GM18873 (cell line): ENCODE data around the gene IGF1R.

Source experiments
- ATAC-seq: cut with Tn5 transposase; IDR thresholded peaks from one replicate; pipeline ENCODE4 v1.9.1; 2021; ENCODE audit warnings: mild to moderate bottlenecking, moderate library complexity, moderate number of reproducible peaks; ENCODE audit not compliant: unreplicated experiment, low FRiP score

IGF1R gene

DNA sequence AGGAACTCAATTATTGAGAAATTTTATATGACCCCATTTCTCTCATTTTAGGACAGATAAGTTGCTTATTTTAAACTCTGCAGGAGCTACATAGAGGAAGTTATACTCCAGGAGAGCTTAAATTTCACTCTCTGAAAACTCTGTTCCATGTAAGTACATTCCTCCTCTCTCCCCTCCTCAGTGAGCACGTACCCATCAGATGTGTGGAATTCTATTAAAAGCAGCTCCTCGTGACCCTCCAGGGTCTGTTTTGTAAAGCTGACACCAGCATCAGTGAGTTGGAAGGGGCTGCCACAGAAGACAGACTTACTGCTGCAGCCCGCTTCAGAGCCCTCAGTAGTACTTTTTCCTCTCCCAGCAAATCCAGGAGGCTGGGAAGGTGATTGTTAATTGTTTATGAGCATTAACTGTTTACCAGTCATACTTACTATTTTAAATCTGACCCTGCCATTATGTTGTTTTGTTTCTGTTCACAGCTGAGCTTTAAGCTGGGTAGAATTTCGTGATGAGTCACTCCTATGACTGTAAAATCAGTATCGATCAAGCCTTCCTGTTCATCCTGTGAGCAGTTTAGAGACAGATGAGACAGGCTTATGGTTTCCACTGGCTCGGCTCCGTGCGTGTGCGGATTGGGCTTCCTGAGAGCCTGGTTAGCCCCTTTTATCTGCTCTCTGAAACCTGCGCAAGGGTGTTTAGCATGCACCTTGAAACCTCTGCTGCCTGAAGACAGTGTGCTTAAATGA, 20.4 kb downstream of the IGF1R start:
- ATAC-seq: no peak

DNA sequence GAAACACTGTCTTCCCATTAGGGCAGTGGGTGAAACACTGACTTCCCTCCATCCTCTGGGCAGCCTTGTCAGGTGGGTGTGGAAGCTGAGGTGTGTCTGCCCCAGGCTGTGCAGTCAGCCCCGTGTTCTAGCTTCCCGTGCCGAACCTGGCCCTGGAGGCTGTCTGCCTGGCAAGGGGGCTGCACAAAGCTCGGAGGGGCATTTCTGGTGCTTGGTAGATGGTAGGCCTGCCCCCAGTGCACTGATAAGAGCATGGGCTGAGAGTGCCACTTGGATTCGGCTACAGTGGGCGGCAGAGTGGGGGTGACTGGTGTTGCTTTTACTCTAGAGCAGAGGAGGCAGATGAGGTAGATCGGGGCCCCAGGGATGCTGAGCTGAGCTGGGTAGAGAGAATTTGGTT, 21.3 kb downstream of the IGF1R start:
- ATAC-seq: no peak

DNA sequence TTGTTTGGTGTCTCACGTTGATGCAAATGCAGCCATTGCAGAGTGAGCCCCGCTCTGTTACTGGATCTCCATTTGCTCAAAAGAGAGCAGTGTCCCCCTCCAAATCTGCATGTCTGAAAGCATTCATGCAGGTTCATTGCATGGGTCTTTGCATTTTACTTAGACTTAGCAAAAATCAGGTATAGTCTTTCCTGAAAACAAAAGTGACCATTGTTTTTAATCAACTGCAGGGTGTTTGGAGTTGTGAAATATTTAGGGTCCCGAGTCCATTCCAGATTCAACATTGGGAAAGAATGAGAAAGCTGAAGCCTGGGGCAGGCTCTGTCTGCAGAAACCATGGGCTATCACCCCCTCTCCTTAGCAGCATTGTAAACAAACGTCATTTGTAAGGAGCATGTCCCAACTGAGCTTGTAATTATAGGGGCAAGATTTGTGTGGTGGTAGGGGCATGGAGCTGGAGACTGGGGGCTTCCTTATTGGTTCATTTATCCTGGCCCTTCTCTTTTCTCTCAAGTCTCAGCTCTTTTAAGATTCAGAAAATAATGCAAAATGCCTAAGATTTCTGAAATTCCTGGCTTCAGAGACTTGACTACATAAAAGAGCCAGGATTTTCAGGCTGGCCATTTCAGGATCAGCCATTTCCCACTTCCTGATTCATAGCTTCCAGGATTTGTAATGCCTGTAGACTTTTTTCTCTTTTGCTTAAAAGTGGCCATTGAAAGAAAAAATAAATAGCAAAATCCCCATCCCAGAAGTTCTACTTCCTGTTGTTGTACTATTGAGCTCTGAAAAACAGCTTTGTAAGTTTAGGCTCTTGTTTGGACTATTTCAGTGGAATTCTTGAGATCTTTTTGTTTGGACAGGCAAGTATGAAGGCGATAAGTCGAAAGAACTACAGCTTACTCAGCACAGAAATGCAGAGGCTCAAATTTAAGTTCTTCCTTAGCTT, 23.0 kb downstream of the IGF1R start:
- no peak for ATAC-seq

DNA sequence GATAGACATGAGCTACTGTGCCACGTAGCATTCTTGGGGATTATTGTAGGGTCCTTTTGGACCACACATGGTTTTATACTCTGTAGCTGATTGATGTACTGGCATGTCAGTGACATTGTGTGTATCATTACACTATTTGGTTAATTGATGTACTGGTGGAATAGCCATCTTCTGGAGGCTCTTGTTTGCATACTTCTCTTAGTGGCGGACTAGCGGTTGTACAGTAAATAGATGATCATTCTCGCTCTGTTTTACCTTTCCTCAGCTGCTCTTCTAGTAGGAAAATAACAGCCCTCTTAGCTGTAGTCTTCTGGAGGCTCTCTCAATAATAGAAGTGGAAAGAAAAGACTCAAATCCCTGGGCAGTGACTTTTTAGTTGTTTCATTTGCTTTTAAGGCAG, 24.8 kb downstream of the IGF1R start:
- no peak for ATAC-seq

DNA sequence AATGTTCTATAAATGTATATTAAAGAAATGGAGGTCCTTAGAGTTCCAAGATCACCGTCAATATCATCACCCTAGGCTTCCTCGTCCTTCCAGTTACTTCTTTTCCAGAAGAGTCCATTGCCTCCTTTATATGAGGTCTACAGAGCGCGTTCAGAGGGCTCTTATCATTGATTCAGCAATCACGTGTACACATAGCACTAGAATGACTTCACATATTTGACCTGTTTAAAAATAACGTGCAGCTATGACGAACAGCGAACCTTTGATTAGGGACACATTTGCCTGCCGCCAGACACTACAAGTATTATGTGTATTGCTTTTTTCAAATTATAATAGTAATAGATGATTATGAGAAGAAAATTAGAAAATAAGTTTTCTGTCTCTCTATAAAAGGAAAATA, 26.0 kb downstream of the IGF1R start:
- no peak for ATAC-seq

- ATAC-seq: no peak
Observed at GRCh38 chr15:98676586-98677270, 28.4 kb downstream of the IGF1R start.

GRCh38 chr15:98677345-98678059, 29.2 kb downstream of the IGF1R start:
- ATAC-seq: no peak

DNA sequence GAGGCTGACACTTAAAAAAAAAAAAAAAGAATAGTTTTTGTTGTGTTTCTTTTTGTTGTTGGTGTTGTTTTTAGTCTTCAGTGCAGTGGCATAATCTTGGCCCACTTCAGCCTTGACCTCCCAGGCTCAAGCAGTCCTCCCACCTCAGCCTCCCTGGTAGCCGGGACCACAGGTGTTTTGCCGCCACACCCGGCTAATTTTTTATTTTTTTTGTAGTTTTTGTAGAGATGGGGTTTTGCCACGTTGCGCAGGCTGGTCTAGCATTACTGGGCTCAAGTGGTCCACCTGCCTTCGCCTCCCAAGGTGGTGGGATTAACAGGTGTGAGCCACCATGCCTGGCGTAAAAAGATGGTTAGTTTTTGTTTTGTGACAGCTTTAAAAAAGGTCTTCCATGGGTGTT, 30.1 kb downstream of the IGF1R start:
- ATAC-seq: no peak

DNA sequence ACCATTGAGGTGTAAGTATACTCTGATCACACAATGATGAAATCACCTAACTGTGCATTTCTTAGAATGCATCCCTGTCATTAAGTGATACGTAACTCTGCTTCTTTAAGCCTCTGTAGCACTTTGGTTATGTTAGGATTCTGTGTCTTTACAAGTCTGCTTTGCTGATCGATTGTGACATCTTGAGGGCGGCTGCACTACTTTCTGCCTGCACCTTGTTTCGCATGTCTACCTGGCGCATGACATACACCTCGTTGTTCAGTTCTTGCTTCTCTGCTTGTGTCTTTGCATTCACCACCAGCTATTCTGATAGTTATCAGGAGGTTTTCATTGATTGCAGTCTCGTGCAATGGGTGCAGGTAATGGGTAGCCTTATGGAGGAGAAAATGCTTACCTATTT, 32.7 kb downstream of the IGF1R start:
- no peak for ATAC-seq

DNA sequence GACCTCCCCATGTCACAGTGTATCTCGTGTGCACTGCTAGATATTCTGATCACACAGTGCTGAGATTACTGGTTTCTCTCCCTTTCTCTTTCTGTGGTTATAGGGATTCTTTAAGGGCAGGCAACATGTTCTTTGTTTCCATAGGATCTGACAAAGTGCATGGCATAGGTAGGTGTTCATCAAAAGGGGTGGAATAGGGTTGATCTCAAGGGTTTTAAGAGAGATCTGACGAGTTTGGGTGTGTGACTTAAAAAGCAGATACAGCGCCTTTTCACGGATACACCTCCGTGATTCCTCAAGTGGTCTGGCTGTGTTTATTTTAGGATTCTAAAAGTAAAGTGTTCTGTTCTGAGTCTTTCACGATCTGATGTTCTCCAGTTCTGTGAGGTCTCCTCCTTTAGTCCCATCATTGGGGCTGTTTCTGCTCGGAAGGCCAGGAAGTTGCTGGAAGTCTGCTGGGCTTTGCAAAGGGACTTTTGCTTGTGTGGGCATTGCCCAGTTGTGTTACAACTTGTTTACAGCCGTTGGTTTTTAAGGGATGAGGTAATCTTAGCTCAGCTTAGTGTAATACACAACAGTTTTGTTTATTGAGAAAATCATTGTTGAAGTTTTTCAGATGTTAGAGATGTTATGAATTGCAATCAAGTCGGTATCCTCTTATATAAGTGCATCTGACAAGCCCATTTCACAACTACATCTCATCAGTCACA, 34.8 kb downstream of the IGF1R start:
- no peak for ATAC-seq

DNA sequence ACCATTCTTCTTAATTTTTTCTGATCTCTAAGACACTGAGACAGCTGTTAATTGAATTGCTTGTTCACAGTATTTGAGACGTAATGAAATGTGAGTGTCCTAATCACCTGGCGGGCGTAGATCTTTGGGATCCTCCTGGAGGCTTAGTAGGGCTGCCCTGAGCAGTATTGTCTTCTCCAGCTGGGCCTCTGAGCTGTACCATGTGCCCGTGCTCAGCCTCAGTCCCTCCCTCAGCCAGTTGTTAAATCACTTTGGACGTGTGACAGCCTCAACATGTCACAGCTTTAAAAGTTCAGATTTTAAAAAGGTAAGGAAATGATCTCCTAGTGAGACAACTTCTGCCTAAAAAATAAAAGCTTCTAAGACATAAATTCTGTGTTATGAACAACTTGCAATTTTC, 35.5 kb downstream of the IGF1R start:
- ATAC-seq: no peak

DNA sequence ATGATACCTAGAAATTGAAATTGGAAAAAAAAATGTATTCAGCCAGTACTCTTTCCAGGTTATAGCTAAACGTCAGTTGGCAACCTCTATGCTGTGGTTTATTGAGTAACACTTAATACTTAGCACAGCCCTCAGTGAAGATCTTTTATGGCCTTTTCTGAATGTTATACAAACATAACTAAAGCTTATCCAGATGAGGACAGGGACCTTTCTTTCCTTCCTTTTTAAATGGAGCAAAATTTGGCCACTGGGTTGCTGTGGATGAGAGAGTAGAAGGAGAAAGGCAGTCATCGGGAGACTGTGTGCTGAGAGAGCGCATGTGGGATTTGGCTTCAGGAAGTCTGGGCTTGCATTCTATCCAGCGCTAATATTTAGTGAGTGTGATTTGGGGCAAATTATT, 36.1 kb downstream of the IGF1R start:
- no peak for ATAC-seq

DNA sequence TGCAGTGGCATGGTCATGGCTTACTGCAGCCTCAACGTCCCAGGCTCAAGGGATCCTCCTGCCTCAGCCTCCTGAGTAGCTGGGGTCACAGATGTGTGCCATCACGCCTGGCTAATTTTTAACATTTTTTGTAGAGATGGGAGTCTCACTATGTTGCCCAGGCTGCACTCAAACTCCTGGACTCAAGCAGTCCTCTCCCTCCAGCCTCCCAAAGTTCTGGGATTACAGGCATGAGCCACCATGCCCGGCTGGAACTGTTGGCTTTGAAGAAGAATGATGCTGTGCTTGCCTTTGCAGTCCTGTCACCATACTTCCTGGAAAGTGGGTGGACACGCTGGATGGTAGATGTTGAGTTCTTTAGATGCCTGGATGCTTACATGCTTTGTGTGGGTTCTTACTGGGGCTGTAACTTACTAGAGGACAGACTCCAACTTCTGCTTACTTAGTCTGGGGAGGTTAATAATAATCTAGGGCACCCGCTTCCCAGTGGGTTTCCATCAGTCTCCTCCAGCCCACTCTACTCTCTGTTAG, 36.7 kb downstream of the IGF1R start:
- no peak for ATAC-seq

GRCh38 chr15:98686983-98687382, 38.6 kb downstream of the IGF1R start:
- no peak for ATAC-seq

DNA sequence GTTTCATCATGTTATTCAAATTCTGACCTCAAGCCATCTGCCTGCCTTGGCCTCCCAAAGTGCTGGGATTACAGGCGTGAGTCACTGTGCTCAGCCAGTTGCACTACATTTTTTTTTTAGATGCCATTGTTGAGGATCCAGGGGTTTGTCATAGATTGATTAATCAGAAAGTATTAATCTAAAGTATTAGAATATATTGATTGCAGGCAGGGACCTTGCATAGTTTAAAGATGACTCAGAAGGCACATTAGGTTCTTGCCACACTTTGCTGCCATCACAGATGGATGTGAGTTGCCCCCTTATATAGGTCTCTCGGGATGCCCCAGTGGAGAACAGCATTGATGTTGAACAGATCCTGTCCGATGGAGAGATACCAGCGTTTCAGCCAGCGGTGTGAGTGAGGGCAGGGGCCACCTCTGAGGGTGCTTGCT, 41.1 kb downstream of the IGF1R start:
- ATAC-seq: no peak

- ATAC-seq: no peak
Observed at GRCh38 chr15:98690272-98690950, 42.1 kb downstream of the IGF1R start.

- no peak for ATAC-seq
Observed at GRCh38 chr15:98692213-98692612, 43.9 kb downstream of the IGF1R start.

GRCh38 chr15:98694161-98694560, 45.8 kb downstream of the IGF1R start:
- no peak for ATAC-seq

GRCh38 chr15:98698792-98699191, 50.5 kb downstream of the IGF1R start:
- no peak for ATAC-seq
